GM23248 (cell line): ENCODE results near the gene TMEM51. TPM values are rescaled to one million over a fixed set of nuclear protein-coding genes. Genes with fewer than 3 reads are reported as not detected.

ENCODE experiments used
- DNase-seq: peaks from one replicate; pipeline ENCODE4 v3.0.0-alpha.2; 2015
- H2AFZ ChIP-seq: fragments of 200-600 bp; sonication (generic); 2 replicates; pipeline ENCODE4 v1.6.1; 2016; ENCODE audit warnings: antibody characterized with exemption
- H3F3A ChIP-seq: fragments of 200-600 bp; sonication (generic); 2 replicates; pipeline ENCODE4 v1.6.1; 2016; ENCODE audit warnings: mild to moderate bottlenecking, antibody characterized with exemption, mixed run types; ENCODE audit not compliant: insufficient read depth
- H3K27ac ChIP-seq: fragments of 200-600 bp; sonication (generic); 2 replicates; pipeline ENCODE4 v1.5.1; 2016; ENCODE audit warnings: mild to moderate bottlenecking
- H3K27me3 ChIP-seq: fragments of 200-600 bp; sonication (generic); replicated peaks from 2 replicates; pipeline ENCODE4 v1.6.1; 2016; ENCODE audit warnings: mild to moderate bottlenecking; ENCODE audit not compliant: insufficient read depth
- H3K36me3 ChIP-seq: fragments of 200-600 bp; sonication (generic); 2 replicates; pipeline ENCODE4 v1.6.1; 2016; ENCODE audit warnings: low read depth, mild to moderate bottlenecking
- H3K4me1 ChIP-seq: fragments of 200-600 bp; sonication (generic); 2 replicates; pipeline ENCODE4 v1.6.1; 2016; ENCODE audit warnings: mild to moderate bottlenecking; ENCODE audit not compliant: insufficient read depth
- H3K4me2 ChIP-seq: fragments of 200-600 bp; sonication (generic); one replicate; pipeline ENCODE4 v1.6.1; 2016; ENCODE audit warnings: mild to moderate bottlenecking; ENCODE audit not compliant: unreplicated experiment
- H3K4me3 ChIP-seq: fragments of 200-600 bp; sonication (generic); 2 replicates; pipeline ENCODE4 v1.5.1; 2016; ENCODE audit warnings: mild to moderate bottlenecking
- H3K79me2 ChIP-seq: fragments of 200-600 bp; sonication (generic); 2 replicates; pipeline ENCODE4 v1.6.1; 2016; ENCODE audit warnings: mild to moderate bottlenecking; ENCODE audit not compliant: insufficient read depth
- H3K9ac ChIP-seq: fragments of 200-600 bp; sonication (generic); 2 replicates; pipeline ENCODE4 v1.6.1; 2016; ENCODE audit warnings: mild to moderate bottlenecking
- H3K9me2 ChIP-seq: fragments of 200-600 bp; sonication (generic); 2 replicates; pipeline ENCODE4 v1.6.1; 2016; ENCODE audit warnings: mixed run types, mild to moderate bottlenecking, moderate library complexity; ENCODE audit not compliant: insufficient read depth
- H3K9me3 ChIP-seq: fragments of 200-600 bp; sonication (generic); one replicate; pipeline ENCODE4 v1.6.1; 2017; ENCODE audit warnings: low read depth
- H4K20me1 ChIP-seq: fragments of 200-600 bp; sonication (generic); 2 replicates; pipeline ENCODE4 v1.6.0; 2016; ENCODE audit not compliant: insufficient read depth
- EZH2 ChIP-seq: fragments of 200-600 bp; sonication (generic); IDR thresholded peaks from 2 replicates; pipeline ENCODE4 v1.6.1; 2018; ENCODE audit warnings: antibody characterized with exemption, mild to moderate bottlenecking; ENCODE audit not compliant: insufficient read depth, poor library complexity, severe bottlenecking
- EZH2phosphoT487 ChIP-seq: fragments of 200-600 bp; sonication (generic); IDR thresholded peaks from 2 replicates; pipeline ENCODE4 v1.6.1; 2018; ENCODE audit warnings: antibody characterized with exemption, moderate library complexity, mild to moderate bottlenecking, low read depth; ENCODE audit not compliant: insufficient read depth
- WGBS, 2 experiments: methylation state at CpG; one replicate each; pipeline ENCODE4 v1.1.6; 2015 to 2017; ENCODE audit warnings: low lambda C conversion rate in 2 of 2, low coverage in 1 of 2; ENCODE audit errors: missing lambda C conversion rate in 2 of 2; 5-methylcytosine and 5-hydroxymethylcytosine counted together
- in situ Hi-C: fragments of 300-500 bp; cut with MboI; formaldehyde crosslinking; loops from 2 replicates; pipeline ENCODE4 v1.15.0; 2020
- polyA plus RNA-seq: library from polyadenylated mRNA; unstranded; fragments of >200 nt; fragmentation: Nextera tagmentation; extraction: Ambion mirVana; gene quantifications from 2 replicates; pipeline ENCODE4 v1.2.1, GENCODE V29; 2016
- total RNA-seq: library from RNA; depleted of rRNA; stranded (reverse); fragments of >200 nt; shearing (Covaris generic); gene quantifications from 2 replicates; pipeline ENCODE4 v1.2.3, GENCODE V29; 2014

Gene TMEM51
- total and polyA plus RNA-seq, 2 experiments from 2014 or later, result 0.54 to 0.55 TPM

DNA sequence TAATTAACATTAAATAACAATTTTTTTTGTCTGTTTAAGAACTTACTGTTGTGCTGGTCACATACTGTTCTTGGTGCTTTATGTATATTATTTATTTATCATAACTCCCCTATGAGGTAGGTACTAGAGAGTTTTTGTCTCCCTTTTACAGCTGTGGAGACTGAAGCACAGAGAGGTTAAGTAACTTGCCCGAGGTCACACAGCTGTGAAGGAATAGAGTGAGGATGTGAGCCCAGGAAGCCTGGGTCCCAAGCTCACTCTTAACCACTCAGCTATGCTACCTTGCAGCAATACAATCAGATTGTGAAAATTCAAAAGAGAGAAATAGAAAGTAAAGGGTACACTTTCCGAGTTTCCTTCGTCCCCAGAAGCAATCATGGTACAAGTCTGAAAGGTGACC lies 57.9 kb downstream of the TMEM51 start:
- H3K4me2 ChIP-seq, result no peak overlapping the region
- no peak overlapping the region for H3K4me3 ChIP-seq
- H2AFZ ChIP-seq, result no peak overlapping the region
- DNase-seq, result no peak
- 81 to 99% methylated on average over 3 of the region's 3 CpGs for WGBS, 2 experiments
- H3K9me3 ChIP-seq, result no peaks in the 10 kb centered on the region
- in situ Hi-C loops, result no loop called here
- H3K4me1 ChIP-seq, result no peaks in the 10 kb centered on the region
- H3K27me3 ChIP-seq, result peaks cover 5% of the 10 kb centered on the region; the same call in 1 of the 2 replicates
- no peaks in the 10 kb centered on the region for H3K9me2 ChIP-seq
- no peaks in the 10 kb centered on the region for H4K20me1 ChIP-seq
- H3K9ac ChIP-seq, result no peak overlapping the region
- H3K36me3 ChIP-seq, result no peaks in the 10 kb centered on the region
- H3K79me2 ChIP-seq, result no peaks in the 10 kb centered on the region
- H3K27ac ChIP-seq, result no peak overlapping the region
- TF ChIP-seq EZH2 (no peak), EZH2phosphoT487 (no peak)
- no peaks in the 10 kb centered on the region for H3F3A ChIP-seq

DNA sequence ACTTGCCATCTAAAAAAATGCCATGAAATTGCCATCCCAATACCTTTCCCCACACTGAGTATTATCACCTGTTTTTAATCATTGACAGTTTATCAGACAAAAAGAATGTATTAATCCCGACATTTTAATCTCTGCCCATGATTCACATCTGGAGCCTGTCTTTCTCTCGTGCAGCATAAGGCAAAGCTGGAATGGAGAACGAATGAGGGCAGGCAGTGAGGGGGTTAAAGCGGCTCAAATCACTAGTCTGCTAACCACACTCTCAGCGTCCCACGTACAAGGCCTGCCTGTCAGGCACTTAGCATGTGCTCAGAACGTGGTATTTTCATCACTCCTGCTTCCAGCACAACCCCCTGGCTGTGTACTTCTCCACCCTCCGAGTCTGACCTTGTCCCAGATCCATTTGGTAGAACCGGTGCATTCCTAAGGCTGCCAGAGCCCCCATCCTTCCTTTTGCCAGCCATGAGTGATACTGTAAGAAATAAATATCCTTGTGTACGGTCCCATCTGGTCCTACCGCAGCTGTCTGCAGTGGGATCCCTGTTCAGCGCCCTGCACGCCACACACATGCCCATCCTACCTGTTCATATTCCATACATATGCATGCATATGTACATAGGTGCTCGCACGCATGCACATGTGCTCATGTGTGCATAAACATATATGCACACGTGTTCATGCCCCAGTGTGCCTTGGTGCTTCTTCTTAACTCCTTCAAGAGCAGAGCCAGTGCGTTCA lies 58.8 kb downstream of the TMEM51 start:
- no peak for DNase-seq
- H3K4me1 ChIP-seq, result no peaks in the 10 kb centered on the region
- no peaks in the 10 kb centered on the region for H3K9me3 ChIP-seq
- H3K27me3 ChIP-seq, result 0 out of 2 replicates have a peak, but pooled peaks cover 5% of the 10 kb centered on the region
- H3K9ac ChIP-seq, result no peak overlapping the region
- H4K20me1 ChIP-seq, result no peaks in the 10 kb centered on the region
- H3K9me2 ChIP-seq, result no peaks in the 10 kb centered on the region
- no peak overlapping the region for H3K4me2 ChIP-seq
- H3K36me3 ChIP-seq, result no peaks in the 10 kb centered on the region
- no peaks in the 10 kb centered on the region for H3K79me2 ChIP-seq
- no peak overlapping the region for H3K27ac ChIP-seq
- no peak overlapping the region for H2AFZ ChIP-seq
- TF ChIP-seq EZH2 (no peak), EZH2phosphoT487 (no peak)
- no peaks in the 10 kb centered on the region for H3F3A ChIP-seq
- in situ Hi-C loops, result no loop called here
- H3K4me3 ChIP-seq, result no peak overlapping the region
- WGBS, 2 experiments, result 70 to 76% methylated on average over 17 of the region's 17 CpGs

- Histone ChIP-seq H4K20me1 (no peaks in the 10 kb centered on the region), H3K9me3 (no peaks in the 10 kb centered on the region), H3K36me3 (no peaks in the 10 kb centered on the region), H3K4me3 (no peak overlapping the region), H3K27me3 (0 out of 2 replicates have a peak, but pooled peaks cover 5% of the 10 kb centered on the region), H2AFZ (no peak overlapping the region), H3K27ac (no peak overlapping the region), H3K4me1 (no peaks in the 10 kb centered on the region), H3K79me2 (no peaks in the 10 kb centered on the region), H3F3A (no peaks in the 10 kb centered on the region), H3K9ac (no peak overlapping the region), H3K4me2 (no peak overlapping the region), H3K9me2 (no peaks in the 10 kb centered on the region)
- in situ Hi-C loops, result no loop called here
- 96 to 97% methylated on average over 3 of the region's 3 CpGs for WGBS, 2 experiments
- DNase-seq, result no peak
- TF ChIP-seq EZH2, result no peak
- no peak for TF ChIP-seq EZH2phosphoT487
These were observed 59.4 kb downstream of the TMEM51 start for GRCh38 chr1:15212954-15213291.

GRCh38 chr1:15213341-15213821 lies 59.8 kb downstream of the TMEM51 start:
- H3F3A ChIP-seq, result no peaks in the 10 kb centered on the region
- H3K27me3 ChIP-seq, result 0 out of 2 replicates have a peak, but pooled peaks cover 5% of the 10 kb centered on the region
- H3K4me3 ChIP-seq, result no peak overlapping the region
- H3K4me1 ChIP-seq, result no peaks in the 10 kb centered on the region
- no peaks in the 10 kb centered on the region for H3K9me3 ChIP-seq
- no peak overlapping the region for H3K4me2 ChIP-seq
- in situ Hi-C loops, result no loop called here
- no peak overlapping the region for H3K27ac ChIP-seq
- no peaks in the 10 kb centered on the region for H3K9me2 ChIP-seq
- no peaks in the 10 kb centered on the region for H3K79me2 ChIP-seq
- H3K36me3 ChIP-seq, result no peaks in the 10 kb centered on the region
- H3K9ac ChIP-seq, result no peak overlapping the region
- TF ChIP-seq EZH2 (no peak), EZH2phosphoT487 (no peak)
- no peak for DNase-seq
- no peaks in the 10 kb centered on the region for H4K20me1 ChIP-seq
- 93 to 99% methylated on average over 7 of the region's 7 CpGs for WGBS, 2 experiments
- no peak overlapping the region for H2AFZ ChIP-seq
